GM12878 (cell line): ENCODE measurements around the gene KCNV2. TPM values are rescaled to one million over a fixed set of nuclear protein-coding genes. Genes with fewer than 3 reads are reported as not detected.

Experiments
- SREBF1 ChIP-seq: IDR thresholded peaks from 2 replicates; pipeline ENCODE4 v1.6.1; 2012; ENCODE audit warnings: mild to moderate bottlenecking, low read length
- polyA plus RNA-seq, 11 experiments: library from polyadenylated mRNA; depleted of rRNA in 4 of 11; unstranded in 6 of 11; stranded (reverse) in 5 of 11; fragments of >200 nt; fragmentation: Nextera tagmentation in 4 of 11; fragmentation: Illumina TruSeq in 1 of 11; extraction: Ambion mirVana in 4 of 11; extraction: Trizol in 1 of 11; gene quantifications; 1 replicate in 1 of 11; 2 replicates in 10 of 11; pipeline versions ENCODE4 v1.2.1 to v1.2.3, GENCODE V29; 2011 to 2016; ENCODE audit warnings: inconsistent platforms in 2 of 11, missing spikeins in 2 of 11, low read depth in 1 of 11
- total RNA-seq, 4 experiments: library from RNA; depleted of rRNA in 3 of 4; stranded (reverse); fragments of >200 nt in 3 of 4; fragmentation: Illumina TruSeq in 1 of 4; extraction: Trizol in 1 of 4; gene quantifications; 2 replicates each; pipeline versions ENCODE4 v1.2.1 to v1.2.3, GENCODE V29; 2013 to 2021
- TF ChIP-seq, protein P1 (sequence below): IDR thresholded peaks from 2 replicates; pipeline ENCODE4 v1.6.1; 2012; ENCODE audit warnings: low read depth, low read length, improper control_type of control experiment

Gene KCNV2
- total and polyA plus RNA-seq, 10 of the 15 experiments (the other 5 are each of a cell fraction or from before 2014, with no cell fraction given): 0.04 to 0.37 (median 0.09) TPM; not detected in 4

DNA sequence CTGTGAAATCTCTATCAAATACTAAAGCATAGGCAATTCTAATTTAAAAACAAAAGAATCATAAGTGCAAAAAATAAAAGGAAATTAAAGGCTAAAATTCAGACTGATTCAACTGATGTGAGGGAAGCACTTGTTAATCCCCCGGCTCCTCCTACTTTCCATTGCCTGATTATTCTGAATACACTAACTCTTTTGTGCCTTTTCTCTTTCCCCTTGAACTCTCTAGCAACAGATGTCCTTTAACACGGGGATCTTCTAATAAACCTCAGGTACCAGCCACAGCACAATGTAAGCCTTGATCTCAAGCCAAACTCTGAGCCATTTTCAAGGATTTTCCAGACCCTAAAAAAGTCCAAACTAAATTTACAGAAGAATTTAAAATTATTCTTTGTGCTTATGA, 61.5 kb downstream of the KCNV2 start (continued):
- TF ChIP-seq, protein P1, sequence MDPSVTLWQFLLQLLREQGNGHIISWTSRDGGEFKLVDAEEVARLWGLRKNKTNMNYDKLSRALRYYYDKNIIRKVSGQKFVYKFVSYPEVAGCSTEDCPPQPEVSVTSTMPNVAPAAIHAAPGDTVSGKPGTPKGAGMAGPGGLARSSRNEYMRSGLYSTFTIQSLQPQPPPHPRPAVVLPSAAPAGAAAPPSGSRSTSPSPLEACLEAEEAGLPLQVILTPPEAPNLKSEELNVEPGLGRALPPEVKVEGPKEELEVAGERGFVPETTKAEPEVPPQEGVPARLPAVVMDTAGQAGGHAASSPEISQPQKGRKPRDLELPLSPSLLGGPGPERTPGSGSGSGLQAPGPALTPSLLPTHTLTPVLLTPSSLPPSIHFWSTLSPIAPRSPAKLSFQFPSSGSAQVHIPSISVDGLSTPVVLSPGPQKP: no peak
- no peak for TF ChIP-seq SREBF1

Other genes with a start within 250 kb of the KCNV2 start
- 0.17 and 0.38 TPM in 2 replicates for gene VLDLR, start 95.7 kb upstream of the KCNV2 start, total RNA-seq (2014; rRNA removed)
- 0.28 and 0.54 TPM in 2 replicates for gene VLDLR, start 95.7 kb upstream of the KCNV2 start, total RNA-seq (2014; rRNA removed; fragmentation: Illumina TruSeq; extraction: Trizol)
- 0.92 and 1.5 TPM in 2 replicates for gene VLDLR, start 95.7 kb upstream of the KCNV2 start, total RNA-seq (2021)
- 5.8 and 5.9 TPM in 2 replicates for gene VLDLR, start 95.7 kb upstream of the KCNV2 start, polyA plus RNA-seq (2011; rRNA removed)
- 0.44 and 0.60 TPM in 2 replicates for gene VLDLR, start 95.7 kb upstream of the KCNV2 start, polyA plus RNA-seq (2014; fragmentation: Illumina TruSeq; extraction: Trizol)
- gene VLDLR, start 95.7 kb upstream of the KCNV2 start, polyA plus RNA-seq (2014; fragmentation: Nextera tagmentation; extraction: Ambion mirVana): under 1 TPM; 0.14 to 0.29 TPM
- gene VLDLR, start 95.7 kb upstream of the KCNV2 start, polyA plus RNA-seq (2014; rRNA removed): 0.23 and 1.3 TPM in 2 replicates
- under 1 TPM; 0.37 to 0.72 TPM for gene VLDLR, start 95.7 kb upstream of the KCNV2 start, polyA plus RNA-seq (2016; fragmentation: Nextera tagmentation; extraction: Ambion mirVana)
- 53.1 and 63.2 TPM in 2 replicates for gene PUM3, start 126.6 kb downstream of the KCNV2 start, total RNA-seq (2014; rRNA removed)
- 108 and 117 TPM in 2 replicates for gene PUM3, start 126.6 kb downstream of the KCNV2 start, total RNA-seq (2014; rRNA removed; fragmentation: Illumina TruSeq; extraction: Trizol)
- 63.6 and 75.7 TPM in 2 replicates for gene PUM3, start 126.6 kb downstream of the KCNV2 start, total RNA-seq (2021)
- 51.7 and 77.0 TPM in 2 replicates for gene PUM3, start 126.6 kb downstream of the KCNV2 start, polyA plus RNA-seq (2011; rRNA removed)
- 86.6 and 102 TPM in 2 replicates for gene PUM3, start 126.6 kb downstream of the KCNV2 start, polyA plus RNA-seq (2014; fragmentation: Illumina TruSeq; extraction: Trizol)
- 100 to 1,000 TPM in 1 of 2 experiments, 10 to 100 TPM in 1; 62.3 to 108 TPM for gene PUM3, start 126.6 kb downstream of the KCNV2 start, polyA plus RNA-seq (2014; fragmentation: Nextera tagmentation; extraction: Ambion mirVana)
- gene PUM3, start 126.6 kb downstream of the KCNV2 start, polyA plus RNA-seq (2014; rRNA removed): 44.9 and 55.8 TPM in 2 replicates
- gene PUM3, start 126.6 kb downstream of the KCNV2 start, polyA plus RNA-seq (2016; fragmentation: Nextera tagmentation; extraction: Ambion mirVana): 10 to 100 TPM; 88.4 to 89.5 TPM